GM20000 (cell line): ENCODE data around the gene MUC5B.

Source experiments
- DNase-seq: peaks from one replicate; pipeline ENCODE4 v3.0.0; 2012; ENCODE audit warnings: low spot score
- CTCF ChIP-seq: IDR thresholded peaks from 2 replicates; pipeline ENCODE4 v1.5.1; 2012; ENCODE audit warnings: mild to moderate bottlenecking, control low read depth; ENCODE audit errors: extremely low read depth, missing control alignments

MUC5B gene

GRCh38 chr11:1300569-1301187 lies 77.8 kb downstream of the MUC5B start:
- no peak for DNase-seq
- no peak for TF ChIP-seq CTCF

- TF ChIP-seq CTCF, result no peak
- no peak for DNase-seq
Measured at GRCh38 chr11:1301220-1302000, 78.5 kb downstream of the MUC5B start.

GRCh38 chr11:1302041-1302460 lies 79.2 kb downstream of the MUC5B start:
- no peak for TF ChIP-seq CTCF
- no peak for DNase-seq

GRCh38 chr11:1302461-1303125 lies 79.7 kb downstream of the MUC5B start:
- no peak for TF ChIP-seq CTCF
- no peak for DNase-seq

GRCh38 chr11:1303126-1303821 lies 80.4 kb downstream of the MUC5B start:
- DNase-seq, result no peak
- TF ChIP-seq CTCF, result no peak

- no peak for DNase-seq
- TF ChIP-seq CTCF, result no peak
Measured at GRCh38 chr11:1303973-1304372, 81.1 kb downstream of the MUC5B start.
